Measurements from ENCODE around the gene PSMB7.

PSMB7 gene

GRCh38 chr9:124345063-124345462, 70.2 kb downstream of the PSMB7 start:
- DNase-seq (ENCODE audit: low read depth): no peak

GRCh38 chr9:124344291-124345050, 70.8 kb downstream of the PSMB7 start:
- no peak for DNase-seq (ENCODE audit: low read depth)

- DNase-seq (ENCODE audit: low read depth): no peak
Measured at GRCh38 chr9:124343533-124344290, 71.5 kb downstream of the PSMB7 start.

- peak; percentile 96 for DNase-seq (ENCODE audit: low read depth)
Measured at GRCh38 chr9:124342776-124343485, 72.3 kb downstream of the PSMB7 start.

- no peak for DNase-seq (ENCODE audit: low read depth)
Measured at GRCh38 chr9:124342402-124342775, 72.9 kb downstream of the PSMB7 start.

- DNase-seq (ENCODE audit: low read depth): no peak
Measured at GRCh38 chr9:124341455-124342170, 73.6 kb downstream of the PSMB7 start.

- DNase-seq (ENCODE audit: low read depth): no peak
Measured at GRCh38 chr9:124340219-124341069, 74.8 kb downstream of the PSMB7 start.

- DNase-seq (ENCODE audit: low read depth): no peak
Measured at GRCh38 chr9:124339603-124340146, 75.6 kb downstream of the PSMB7 start.

GRCh38 chr9:124337562-124337961, 77.7 kb downstream of the PSMB7 start:
- no peak for DNase-seq (ENCODE audit: low read depth)

GRCh38 chr9:124335320-124335707, 79.9 kb downstream of the PSMB7 start:
- no peak for DNase-seq (ENCODE audit: low read depth)

GRCh38 chr9:124334568-124335319, 80.5 kb downstream of the PSMB7 start:
- no peak for DNase-seq (ENCODE audit: low read depth)

- no peak for DNase-seq (ENCODE audit: low read depth)
Measured at GRCh38 chr9:124333203-124333579, 82.1 kb downstream of the PSMB7 start.

- no peak for DNase-seq (ENCODE audit: low read depth)
Measured at GRCh38 chr9:124332361-124333202, 82.7 kb downstream of the PSMB7 start.

- no peak for DNase-seq (ENCODE audit: low read depth)
Measured at GRCh38 chr9:124331580-124331979, 83.7 kb downstream of the PSMB7 start.

- DNase-seq (ENCODE audit: low read depth): no peak
Measured at GRCh38 chr9:124330011-124330697, 85.1 kb downstream of the PSMB7 start.

- no peak for DNase-seq (ENCODE audit: low read depth)
Measured at GRCh38 chr9:124329206-124329792, 85.9 kb downstream of the PSMB7 start.

- no peak for DNase-seq (ENCODE audit: low read depth)
Measured at GRCh38 chr9:124328285-124328684, 87.0 kb downstream of the PSMB7 start.

GRCh38 chr9:124327491-124327890, 87.8 kb downstream of the PSMB7 start:
- no peak for DNase-seq (ENCODE audit: low read depth)

Measured in fibroblast of gingiva (primary cell).